NT2/D1 (cell line): ENCODE measurements around the gene KMT2D.

Experiments used
- SUZ12 ChIP-seq: IDR thresholded peaks from 2 replicates; pipeline ENCODE4 v1.6.1; 2011; ENCODE audit not compliant: insufficient read length, insufficient read depth; ENCODE audit errors: extremely low read depth
- ZNF274 ChIP-seq: IDR thresholded peaks from 2 replicates; pipeline ENCODE4 v1.6.1; 2011; ENCODE audit warnings: mild to moderate bottlenecking, low read depth, low read length

- TF ChIP-seq ZNF274: no peak
- no peak for TF ChIP-seq SUZ12
These were observed 5.5 kb downstream of the KMT2D start for GRCh38 chr12:49055092-49055491.
